SK-N-SH (cell line): Measurements from ENCODE around the gene SMAGP. TPM values are rescaled to one million over a fixed set of nuclear protein-coding genes. Genes with fewer than 3 reads are reported as not detected.
A peak's percentile ranks its signal among the peaks of the same experiment; 100 is the strongest.

Experiments used
- CTCF ChIA-PET: fragments of 300-600, 350-600 bp; formaldehyde crosslinking; extraction: SDS; loops from one replicate; lab custom pipeline; 2021; lab: Yijun Ruan, JAX
- POLR2A ChIA-PET: fragments of 350-600 bp; sonication (Branson Sonifier 250); formaldehyde crosslinking; extraction: SDS; loops from one replicate; lab custom pipeline; 2020; ENCODE audit warnings: antibody characterized with exemption, inconsistent platforms; lab: Yijun Ruan, JAX
- DNase-seq: peaks from one replicate; pipeline ENCODE4 v3.0.0; 2012
- H2AFZ ChIP-seq: fragments of 200-600 bp; sonication (generic); 2 replicates; pipeline ENCODE4 v1.8.1; 2016; ENCODE audit warnings: antibody characterized with exemption, mild to moderate bottlenecking, low read depth
- H3F3A ChIP-seq: fragments of 200-600 bp; sonication (generic); replicated peaks from 2 replicates; pipeline ENCODE3; 2016; ENCODE audit warnings: antibody characterized with exemption, mild to moderate bottlenecking; ENCODE audit not compliant: insufficient read depth
- H3K27ac ChIP-seq, 2 experiments: fragments of 200-500 bp in 1 of 2; fragments of 200-600 bp in 1 of 2; sonication (Bioruptor generic) in 1 of 2; sonication (generic), shearing (Covaris generic) in 1 of 2; 2 replicates each; pipeline versions ENCODE4 v1.5.1 to v1.6.1; 2014 to 2016; ENCODE audit warnings: low read depth in 2 of 2, inconsistent platforms in 1 of 2, low read length in 1 of 2, mild to moderate bottlenecking in 1 of 2, mixed read lengths in 1 of 2
- H3K27me3 ChIP-seq: fragments of 200-600 bp; sonication (generic), shearing (Covaris generic); 2 replicates; pipeline ENCODE4 v1.6.1; 2016; ENCODE audit warnings: mixed run types; ENCODE audit not compliant: insufficient read depth
- H3K36me3 ChIP-seq, 2 experiments: fragments of 200-500 bp in 1 of 2; fragments of 200-600 bp in 1 of 2; sonication (Bioruptor generic) in 1 of 2; sonication (generic) in 1 of 2; replicated peaks in 1 of 2; 2 replicates each; pipeline versions ENCODE3 to v1.5.1; 2014 to 2016; ENCODE audit warnings: low read length in 1 of 2, mild to moderate bottlenecking in 1 of 2; ENCODE audit not compliant: insufficient read depth in 2 of 2, control insufficient read depth in 1 of 2
- H3K4me1 ChIP-seq, 2 experiments: fragments of 200-500 bp in 1 of 2; fragments of 200-600 bp in 1 of 2; sonication (Bioruptor generic) in 1 of 2; sonication (generic), shearing (Covaris generic) in 1 of 2; 2 replicates each; pipeline versions ENCODE4 v1.5.1 to v1.6.1; 2014 to 2016; ENCODE audit warnings: low read depth in 1 of 2, low read length in 1 of 2, mixed run types in 1 of 2; ENCODE audit not compliant: insufficient read depth in 2 of 2, control insufficient read depth in 1 of 2
- H3K4me2 ChIP-seq: fragments of 200-600 bp; sonication (generic), shearing (Covaris generic); 2 replicates; pipeline ENCODE4 v1.6.1; 2017; ENCODE audit warnings: mixed run types
- H3K4me3 ChIP-seq, 2 experiments: fragments of 200-500 bp in 1 of 2; fragments of 200-600 bp in 1 of 2; sonication (Bioruptor generic) in 1 of 2; sonication (generic), shearing (Covaris generic) in 1 of 2; 2 replicates each; pipeline versions ENCODE4 v1.5.1 to v1.8.1; 2014 to 2016; ENCODE audit warnings: low read depth in 2 of 2, inconsistent platforms in 1 of 2, low read length in 1 of 2, mild to moderate bottlenecking in 1 of 2, mixed read lengths in 1 of 2, moderate library complexity in 1 of 2
- H3K79me2 ChIP-seq: fragments of 200-600 bp; sonication (generic); 2 replicates; pipeline ENCODE4 v1.8.1; 2017; ENCODE audit warnings: mild to moderate bottlenecking; ENCODE audit not compliant: insufficient read depth
- H3K9ac ChIP-seq: fragments of 200-600 bp; sonication (generic); 2 replicates; pipeline ENCODE4 v1.6.1; 2017; ENCODE audit warnings: mixed run types
- H3K9me2 ChIP-seq: fragments of 200-600 bp; sonication (generic); 2 replicates; pipeline ENCODE4 v1.6.1; 2017; ENCODE audit warnings: mixed run types
- H3K9me3 ChIP-seq: fragments of 200-600 bp; sonication (generic); 2 replicates; pipeline ENCODE4 v1.6.1; 2017; ENCODE audit warnings: mixed run types, mild to moderate bottlenecking, moderate library complexity
- H4K20me1 ChIP-seq: fragments of 200-600 bp; sonication (generic); 2 replicates; pipeline ENCODE4 v1.6.1; 2017; ENCODE audit warnings: mild to moderate bottlenecking, mixed run types; ENCODE audit not compliant: insufficient read depth
- FOXM1 ChIP-seq: IDR thresholded peaks from 2 replicates; pipeline ENCODE4 v1.4.0; 2012; ENCODE audit warnings: low read depth, mild to moderate bottlenecking
- GABPA ChIP-seq: IDR thresholded peaks from 2 replicates; pipeline ENCODE4 v1.4.0; 2012; ENCODE audit warnings: low read depth, mild to moderate bottlenecking
- MEF2A ChIP-seq: IDR thresholded peaks from 2 replicates; pipeline ENCODE4 v1.4.0; 2012; ENCODE audit warnings: low read depth, borderline replicate concordance
- NFIC ChIP-seq: IDR thresholded peaks from 2 replicates; pipeline ENCODE4 v1.4.0; 2012; ENCODE audit warnings: borderline replicate concordance
- NRF1 ChIP-seq: IDR thresholded peaks from 2 replicates; pipeline ENCODE4 v1.6.1; 2012; ENCODE audit warnings: low read depth, mild to moderate bottlenecking, low read length
- POLR2AphosphoS5 ChIP-seq: IDR thresholded peaks from 2 replicates; pipeline ENCODE4 v1.6.1; 2012; ENCODE audit warnings: low read depth, low read length
- RCOR1 ChIP-seq: fragments of 150-350 bp; IDR thresholded peaks from 2 replicates; pipeline ENCODE4 v1.6.1; 2017; ENCODE audit warnings: antibody characterized with exemption, low read length
- RFX5 ChIP-seq: IDR thresholded peaks from 2 replicates; pipeline ENCODE4 v1.6.1; 2012; ENCODE audit warnings: mild to moderate bottlenecking, improper control_type of control experiment, low read length
- RXRA ChIP-seq: IDR thresholded peaks from 2 replicates; pipeline ENCODE4 v1.4.0; 2012; ENCODE audit warnings: low read depth, mild to moderate bottlenecking, borderline replicate concordance
- SIN3A ChIP-seq: IDR thresholded peaks from 2 replicates; pipeline ENCODE4 v1.6.1; 2012; ENCODE audit warnings: low read depth, mild to moderate bottlenecking, low read length, moderate library complexity, borderline replicate concordance
- TAF1 ChIP-seq: IDR thresholded peaks from 2 replicates; pipeline ENCODE4 v1.6.1; 2012; ENCODE audit warnings: low read depth, mild to moderate bottlenecking, low read length, moderate library complexity, borderline replicate concordance
- TEAD4 ChIP-seq: IDR thresholded peaks from 2 replicates; pipeline ENCODE4 v1.4.0; 2012; ENCODE audit warnings: mild to moderate bottlenecking, borderline replicate concordance; ENCODE audit not compliant: insufficient read depth
- WGBS: methylation state at CpG from one replicate; pipeline ENCODE4 v1.1.6; 2017; ENCODE audit warnings: low lambda C conversion rate; 5-methylcytosine and 5-hydroxymethylcytosine counted together
- polyA plus RNA-seq, 3 experiments: library from polyadenylated mRNA; depleted of rRNA; stranded (reverse); fragments of >200 nt; gene quantifications; 2 replicates each; pipeline ENCODE4 v1.2.3, GENCODE V29; 2012
- TF ChIP-seq, protein P1 (sequence below): fragments of 150-350 bp; IDR thresholded peaks from 2 replicates; pipeline ENCODE4 v1.6.1; 2016; ENCODE audit warnings: mild to moderate bottlenecking, low read depth, low read length
- TF ChIP-seq, protein P2 (sequence below): IDR thresholded peaks from 2 replicates; pipeline ENCODE4; 2012

SMAGP gene
- polyA plus RNA-seq, 1 of the 3 experiments (the other 2 are of a cell fraction) = 26.3 TPM

DNA sequence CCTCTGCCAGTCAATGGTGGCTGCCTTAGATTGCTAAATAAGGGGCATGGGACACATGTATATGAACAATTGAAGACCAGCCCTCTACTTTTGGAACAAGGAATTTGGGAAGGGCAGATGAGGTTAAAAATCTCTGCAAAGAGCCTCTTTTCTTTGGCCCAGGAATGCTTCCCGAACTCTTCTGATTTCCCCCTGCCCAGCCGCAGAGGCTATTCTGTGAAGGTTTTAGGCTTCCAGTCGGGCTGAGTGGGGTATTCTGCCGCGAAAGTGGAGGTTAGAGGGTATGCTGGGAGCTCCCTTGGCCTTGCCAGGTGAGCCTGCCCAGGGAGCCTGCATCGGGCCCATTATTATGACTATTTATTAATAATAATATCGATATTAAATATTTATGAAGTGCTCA, 53.6 kb downstream of the SMAGP start:
- Histone ChIP-seq H3K79me2 (no peaks in the 10 kb centered on the region), H3K27me3 (no peaks in the 10 kb centered on the region), H3K36me3 (no peaks in the 10 kb centered on the region), H3F3A (peaks cover 25% of the 10 kb centered on the region), H2AFZ (peak overlapping the region; percentile 29; the same call in 1 of the 2 replicates), H3K4me3 (peak overlapping the region; percentile 58 to 65), H3K9ac (peak overlapping the region; percentile 88; the same call in 1 of the 2 replicates), H3K27ac (no peak overlapping the region; a peak in 1 of 4 replicates), H3K9me2 (no peaks in the 10 kb centered on the region), H3K4me1 (peaks cover 0 to 8% of the 10 kb centered on the region in 2 experiments; a peak in 1 of 4 replicates), H3K9me3 (no peaks in the 10 kb centered on the region), H3K4me2 (peak overlapping the region; percentile 88), H4K20me1 (no peaks in the 10 kb centered on the region)
- ChIA-PET POLR2A (interaction anchor here (0.5 to 1.2 kb wide), 2 partner anchors 33 to 70 kb away, joined by 3 read pairs; no protein-coding TSS in a partner anchor), CTCF (interaction anchor here (0.9 to 3.1 kb wide), 6 partner anchors 15 to 46 kb away, joined by 3 to 15 read pairs (median 4); partner anchors contain the start of gene DAZAP2)
- WGBS = 38% methylated on average over 3 of the region's 7 CpGs
- TF ChIP-seq RFX5 = no peak
- no peak for TF ChIP-seq TAF1
- TF ChIP-seq, protein P1, sequence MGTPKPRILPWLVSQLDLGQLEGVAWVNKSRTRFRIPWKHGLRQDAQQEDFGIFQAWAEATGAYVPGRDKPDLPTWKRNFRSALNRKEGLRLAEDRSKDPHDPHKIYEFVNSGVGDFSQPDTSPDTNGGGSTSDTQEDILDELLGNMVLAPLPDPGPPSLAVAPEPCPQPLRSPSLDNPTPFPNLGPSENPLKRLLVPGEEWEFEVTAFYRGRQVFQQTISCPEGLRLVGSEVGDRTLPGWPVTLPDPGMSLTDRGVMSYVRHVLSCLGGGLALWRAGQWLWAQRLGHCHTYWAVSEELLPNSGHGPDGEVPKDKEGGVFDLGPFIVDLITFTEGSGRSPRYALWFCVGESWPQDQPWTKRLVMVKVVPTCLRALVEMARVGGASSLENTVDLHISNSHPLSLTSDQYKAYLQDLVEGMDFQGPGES = no peak
- no peak for TF ChIP-seq RCOR1
- TF ChIP-seq SIN3A = no peak
- no peak for TF ChIP-seq MEF2A
- TF ChIP-seq, protein P2, sequence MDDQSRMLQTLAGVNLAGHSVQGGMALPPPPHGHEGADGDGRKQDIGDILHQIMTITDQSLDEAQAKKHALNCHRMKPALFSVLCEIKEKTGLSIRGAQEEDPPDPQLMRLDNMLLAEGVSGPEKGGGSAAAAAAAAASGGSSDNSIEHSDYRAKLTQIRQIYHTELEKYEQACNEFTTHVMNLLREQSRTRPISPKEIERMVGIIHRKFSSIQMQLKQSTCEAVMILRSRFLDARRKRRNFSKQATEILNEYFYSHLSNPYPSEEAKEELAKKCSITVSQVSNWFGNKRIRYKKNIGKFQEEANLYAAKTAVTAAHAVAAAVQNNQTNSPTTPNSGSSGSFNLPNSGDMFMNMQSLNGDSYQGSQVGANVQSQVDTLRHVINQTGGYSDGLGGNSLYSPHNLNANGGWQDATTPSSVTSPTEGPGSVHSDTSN = no peak
- no peak for TF ChIP-seq POLR2AphosphoS5
- TF ChIP-seq FOXM1 = no peak
- TF ChIP-seq NFIC = no peak
- no peak for TF ChIP-seq GABPA
- TF ChIP-seq RXRA = no peak
- DNase-seq = no peak

DNA sequence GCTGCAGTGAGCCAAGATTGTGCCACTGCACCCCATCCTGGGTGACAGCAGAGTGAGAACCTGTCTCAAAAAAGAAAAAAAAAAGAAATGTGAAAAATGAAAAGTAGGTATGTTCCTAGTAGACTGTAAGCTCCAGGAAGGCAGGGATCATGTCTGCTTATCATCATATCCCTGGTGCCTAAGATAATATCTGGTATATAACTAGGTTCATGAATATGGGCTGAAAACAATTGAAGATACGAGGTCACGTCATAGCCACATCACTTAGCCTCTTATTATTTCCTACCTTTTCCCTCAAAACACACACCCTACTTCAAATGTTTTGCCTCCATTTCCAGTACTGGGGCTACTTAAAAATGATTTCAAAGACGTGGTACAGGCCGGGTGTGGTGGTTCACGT, 55.3 kb downstream of the SMAGP start:
- Histone ChIP-seq H3F3A (peaks cover 22% of the 10 kb centered on the region), H3K4me3 (no peak overlapping the region), H3K9me2 (no peaks in the 10 kb centered on the region), H2AFZ (no peak overlapping the region), H3K9ac (no peak overlapping the region), H3K79me2 (no peaks in the 10 kb centered on the region), H3K27me3 (no peaks in the 10 kb centered on the region), H3K9me3 (no peaks in the 10 kb centered on the region), H3K4me2 (no peak overlapping the region), H3K4me1 (peaks cover 0 to 8% of the 10 kb centered on the region in 2 experiments; a peak in 1 of 4 replicates), H4K20me1 (no peaks in the 10 kb centered on the region), H3K27ac (no peak overlapping the region), H3K36me3 (no peaks in the 10 kb centered on the region)
- POLR2A ChIA-PET = no interaction called here
- CTCF ChIA-PET = interaction anchor here (1.9 kb wide), 1 partner anchor 28 kb away, joined by 7 read pairs; no protein-coding TSS in a partner anchor
- no peak for DNase-seq
- TF ChIP-seq TEAD4 (no peak), FOXM1 (no peak), NRF1 (no peak), POLR2AphosphoS5 (no peak)
- WGBS = 93% methylated on average over 5 of the region's 5 CpGs
